ENCODE data around the gene RAF1.
"Not testable (repeated sequence)": the region's sequence is repeated elsewhere in the genome, so short reads cannot be mapped to it uniquely, and the experiment has no call there.

The RAF1 gene

GRCh38 chr3:12638105-12638504 lies 25.8 kb downstream of the RAF1 start:
- DNase-seq (ENCODE audit: low spot score) = no peak

- DNase-seq (ENCODE audit: low spot score) = no peak
Measured at GRCh38 chr3:12633108-12633507, 30.8 kb downstream of the RAF1 start.

GRCh38 chr3:12632523-12632922 lies 31.4 kb downstream of the RAF1 start:
- no peak for DNase-seq (ENCODE audit: low spot score)

GRCh38 chr3:12630843-12631242 lies 33.1 kb downstream of the RAF1 start:
- not testable (repeated sequence) for DNase-seq (ENCODE audit: low spot score)

- DNase-seq (ENCODE audit: low spot score) = no peak
Measured at GRCh38 chr3:12630292-12630691, 33.6 kb downstream of the RAF1 start.

- no peak for DNase-seq (ENCODE audit: low spot score)
Measured at GRCh38 chr3:12629560-12629959, 34.4 kb downstream of the RAF1 start.

GRCh38 chr3:12628813-12629212 lies 35.1 kb downstream of the RAF1 start:
- no peak for DNase-seq (ENCODE audit: low spot score)

GRCh38 chr3:12627370-12627769 lies 36.5 kb downstream of the RAF1 start:
- DNase-seq (ENCODE audit: low spot score) = no peak

GRCh38 chr3:12624964-12625363 lies 39.0 kb downstream of the RAF1 start:
- DNase-seq (ENCODE audit: low spot score) = not testable (repeated sequence)

GRCh38 chr3:12624056-12624455 lies 39.9 kb downstream of the RAF1 start:
- DNase-seq (ENCODE audit: low spot score) = no peak

- DNase-seq (ENCODE audit: low spot score) = no peak
Measured at GRCh38 chr3:12622335-12622734, 41.6 kb downstream of the RAF1 start.

- DNase-seq (ENCODE audit: low spot score) = no peak
Measured at GRCh38 chr3:12620729-12621128, 43.2 kb downstream of the RAF1 start.

GRCh38 chr3:12620305-12620704 lies 43.6 kb downstream of the RAF1 start:
- DNase-seq (ENCODE audit: low spot score) = no peak

- DNase-seq (ENCODE audit: low spot score) = no peak
Measured at GRCh38 chr3:12618426-12618825, 45.5 kb downstream of the RAF1 start.

GRCh38 chr3:12615266-12615665 lies 48.7 kb downstream of the RAF1 start:
- DNase-seq (ENCODE audit: low spot score) = no peak

- DNase-seq (ENCODE audit: low spot score) = no peak
Measured at GRCh38 chr3:12613250-12613649, 50.7 kb downstream of the RAF1 start.

- DNase-seq (ENCODE audit: low spot score) = no peak
Measured at GRCh38 chr3:12612514-12613226, 51.2 kb downstream of the RAF1 start.

GRCh38 chr3:12611117-12611516 lies 52.8 kb downstream of the RAF1 start:
- no peak for DNase-seq (ENCODE audit: low spot score)

GRCh38 chr3:12608376-12608775 lies 55.5 kb downstream of the RAF1 start:
- no peak for DNase-seq (ENCODE audit: low spot score)

GRCh38 chr3:12603969-12604368 lies 59.9 kb downstream of the RAF1 start:
- DNase-seq (ENCODE audit: low spot score) = no peak

- no peak for DNase-seq (ENCODE audit: low spot score)
Measured at GRCh38 chr3:12601072-12601471, 62.8 kb downstream of the RAF1 start.

- no peak for DNase-seq (ENCODE audit: low spot score)
Measured at GRCh38 chr3:12598890-12599289, 65.0 kb downstream of the RAF1 start.

- no peak for DNase-seq (ENCODE audit: low spot score)
Measured at GRCh38 chr3:12593473-12593872, 70.4 kb downstream of the RAF1 start.

- DNase-seq (ENCODE audit: low spot score) = no peak
Measured at GRCh38 chr3:12591997-12592715, 71.8 kb downstream of the RAF1 start.
